HG02870 (cell line): ENCODE data around the gene ACADL.

Source experiments
- ATAC-seq: cut with Tn5 transposase; IDR thresholded peaks from one replicate; pipeline ENCODE4 v1.9.1; 2021; ENCODE audit warnings: mild to moderate bottlenecking, moderate library complexity; ENCODE audit not compliant: unreplicated experiment

ACADL gene

DNA sequence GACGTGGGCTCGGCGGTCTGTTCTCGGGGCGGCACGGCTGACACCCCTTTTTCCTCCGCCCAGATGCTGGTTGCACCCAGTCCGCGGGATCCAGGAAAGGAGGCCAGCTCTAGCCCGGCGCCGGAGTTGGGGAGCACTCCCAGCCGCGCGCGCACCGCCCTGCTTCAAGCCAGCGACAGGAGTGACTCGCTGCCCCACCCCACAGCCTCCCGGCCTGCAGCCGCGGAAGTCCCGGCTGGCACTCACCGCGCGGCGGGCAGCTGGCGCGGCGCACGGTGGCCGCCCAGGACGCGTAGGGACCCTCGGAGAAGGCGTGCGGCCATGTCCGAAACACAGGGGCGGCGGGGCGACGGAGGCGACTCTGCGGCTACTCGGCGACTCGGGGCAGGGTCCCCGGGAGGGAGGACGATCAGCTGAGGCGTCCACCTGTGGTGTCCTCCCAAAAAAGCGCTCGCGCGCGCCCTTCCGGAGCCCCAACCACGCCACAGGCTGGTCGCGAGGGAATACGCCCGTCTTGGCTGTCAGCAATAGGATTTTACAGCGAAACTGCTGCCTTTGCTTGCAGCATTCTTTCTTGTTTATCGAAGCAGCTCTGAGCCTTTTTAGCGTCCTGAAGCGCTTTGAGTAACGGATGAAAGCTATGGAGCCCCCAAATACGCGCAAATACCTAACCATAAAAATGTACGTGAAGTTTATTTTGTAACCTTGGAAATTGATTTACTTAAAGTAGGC, at the start of gene ACADL:
ACADL (minus strand) TSS at position 507 of the 732 bp plus-strand sequence; CDS start at position 323, 184 bp downstream.
- ATAC-seq, result no peak

DNA sequence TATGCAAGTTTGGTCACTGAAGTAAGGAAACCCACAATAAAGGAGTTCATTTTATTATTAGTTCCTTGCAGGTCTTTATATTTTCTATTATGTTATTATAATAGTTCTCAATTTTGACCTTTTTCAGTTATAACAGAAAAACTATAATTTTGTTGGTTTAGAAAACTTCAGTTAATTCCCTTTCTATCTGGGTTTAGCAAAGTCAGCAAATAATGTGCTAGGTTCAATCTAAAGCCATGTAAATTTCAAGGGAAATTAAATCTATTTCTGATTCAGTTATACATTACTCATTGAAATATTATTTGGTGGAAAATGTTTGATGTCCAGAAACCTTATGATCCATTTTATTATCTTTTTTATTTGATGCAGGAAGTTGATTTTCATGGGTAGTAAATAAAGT, 46.1 kb upstream of the ACADL start:
- no peak for ATAC-seq

DNA sequence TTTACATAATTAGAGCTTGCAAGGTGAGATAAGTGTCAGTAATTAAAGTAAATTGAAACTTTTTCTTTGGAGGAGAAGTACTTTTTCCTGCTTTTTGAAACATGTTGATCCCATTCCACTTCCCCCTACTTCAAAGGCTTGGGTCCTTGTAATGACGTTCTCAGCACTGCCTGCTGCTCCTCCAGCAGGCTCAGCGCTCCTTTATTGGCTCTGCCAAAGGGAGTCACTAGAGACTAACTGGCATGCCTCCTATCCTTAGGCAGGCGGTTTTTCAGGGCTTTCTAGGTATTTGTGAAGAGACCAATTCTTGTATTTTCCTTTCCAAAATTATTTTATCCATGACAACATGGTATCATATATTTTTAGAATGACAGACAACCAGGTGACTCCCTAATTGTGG, 43.9 kb upstream of the ACADL start:
- ATAC-seq, result no peak

DNA sequence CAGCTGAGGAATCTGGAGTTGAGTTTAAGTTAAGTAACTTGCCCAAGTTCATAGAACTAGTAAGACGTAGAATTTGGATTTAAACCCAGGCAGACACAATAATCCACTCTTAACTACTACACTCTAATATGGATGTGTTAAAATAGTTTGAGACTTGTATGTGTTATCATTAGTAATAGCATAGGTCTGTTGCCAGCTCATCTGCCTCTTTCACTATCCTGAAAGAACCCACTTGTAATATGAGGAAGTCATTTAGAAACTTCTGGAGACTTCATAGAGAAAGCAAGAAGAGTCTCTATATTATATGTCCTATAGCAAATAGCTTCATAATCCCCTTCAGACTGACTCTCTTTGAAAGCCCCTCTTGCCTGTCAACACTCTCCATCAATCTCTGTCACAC, 43.0 kb upstream of the ACADL start:
- ATAC-seq, result no peak

DNA sequence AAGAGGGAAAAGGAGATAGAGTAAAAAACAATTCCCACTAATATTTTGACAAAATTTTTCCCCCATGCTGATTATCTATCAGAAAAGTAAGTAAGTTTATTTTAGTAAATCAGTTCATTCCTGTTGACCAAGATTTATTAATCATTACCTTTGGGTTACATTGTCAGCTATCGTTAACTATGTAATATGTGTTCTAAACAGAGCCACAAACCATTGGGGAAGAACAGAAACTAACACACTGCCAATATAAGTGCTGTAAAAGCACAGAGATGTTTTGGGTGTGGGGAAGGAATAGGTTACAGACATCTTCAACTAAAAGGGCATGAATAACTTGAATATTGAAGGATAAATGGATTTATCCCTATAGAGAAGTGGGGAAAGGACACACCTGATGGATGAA, 42.5 kb upstream of the ACADL start:
- no peak for ATAC-seq

DNA sequence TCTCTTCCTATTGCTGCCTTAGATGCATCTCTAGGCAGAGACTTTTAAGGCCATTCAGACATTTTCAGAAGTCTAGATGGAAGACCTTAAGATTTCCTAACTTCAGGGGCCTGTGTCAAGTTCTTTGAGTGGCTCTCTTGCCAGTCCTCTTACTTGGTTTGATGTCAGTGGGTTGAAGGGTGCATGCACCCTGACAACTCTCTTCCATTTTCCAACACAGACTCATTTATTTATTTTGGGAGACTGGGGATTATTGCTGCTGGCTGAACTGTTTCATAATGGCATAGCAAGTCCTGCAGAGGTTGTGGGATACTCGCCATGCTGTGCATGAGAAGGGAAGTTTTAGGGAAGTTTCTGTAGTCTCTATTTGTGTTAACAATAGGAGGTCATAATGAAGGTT, 39.0 kb upstream of the ACADL start:
- no peak for ATAC-seq

DNA sequence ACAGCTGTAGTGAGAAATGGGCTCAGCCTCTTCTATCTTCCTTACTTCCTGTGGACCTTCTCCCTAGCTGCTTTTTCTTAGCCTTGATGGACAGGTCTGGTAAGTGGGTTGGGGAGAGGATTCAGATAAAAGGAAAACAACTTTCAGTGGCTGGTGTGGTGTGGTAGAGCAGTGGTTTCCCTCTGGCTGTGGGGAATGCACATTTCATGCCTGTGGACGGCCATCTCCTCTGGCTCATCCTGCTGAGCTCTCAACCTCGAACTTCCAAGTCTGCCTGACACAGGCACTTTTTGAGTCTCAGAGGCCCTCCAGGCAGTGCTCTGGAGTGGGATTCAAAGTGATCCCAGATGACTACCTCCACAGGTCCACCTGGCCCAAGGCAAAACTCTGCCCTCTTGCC, 38.6 kb upstream of the ACADL start:
- ATAC-seq, result no peak

DNA sequence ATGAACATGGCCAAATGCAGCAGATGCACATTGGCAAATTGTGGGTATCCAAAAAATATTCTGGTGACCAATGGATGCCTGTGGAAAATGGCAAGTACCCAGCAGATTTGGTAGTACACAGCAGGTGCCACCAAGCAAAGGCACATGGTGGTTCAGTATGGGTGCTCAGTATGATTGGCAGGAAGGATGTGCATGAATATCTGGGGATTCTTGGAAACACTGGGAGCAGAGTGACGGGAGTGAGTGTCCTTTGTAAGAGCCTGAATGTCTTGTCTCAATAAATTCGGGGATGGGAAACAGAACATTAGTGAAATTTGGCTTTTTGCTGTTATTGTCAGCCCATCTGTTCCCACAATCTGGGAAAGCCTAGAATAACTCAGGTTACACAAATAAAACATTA, 36.8 kb upstream of the ACADL start:
- no peak for ATAC-seq

DNA sequence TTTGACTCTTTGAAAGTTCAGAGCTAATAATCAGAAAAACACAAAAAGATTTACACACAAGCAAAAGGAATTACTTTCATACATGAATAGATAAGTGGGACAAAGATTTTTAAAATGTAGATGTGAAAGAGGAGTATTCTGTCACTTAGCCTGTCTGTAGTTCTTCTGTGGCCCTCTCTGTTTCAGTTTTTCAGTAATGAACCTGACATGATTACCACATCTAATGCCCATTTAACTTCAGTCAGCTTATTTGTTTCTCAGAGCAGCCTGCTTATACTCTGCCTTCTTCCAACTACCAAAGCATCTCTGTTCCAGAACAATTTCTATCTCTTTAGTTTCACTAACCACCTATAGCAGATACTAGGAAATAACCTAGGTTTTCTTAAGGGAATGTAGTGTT, 34.4 kb upstream of the ACADL start:
- ATAC-seq, result no peak

DNA sequence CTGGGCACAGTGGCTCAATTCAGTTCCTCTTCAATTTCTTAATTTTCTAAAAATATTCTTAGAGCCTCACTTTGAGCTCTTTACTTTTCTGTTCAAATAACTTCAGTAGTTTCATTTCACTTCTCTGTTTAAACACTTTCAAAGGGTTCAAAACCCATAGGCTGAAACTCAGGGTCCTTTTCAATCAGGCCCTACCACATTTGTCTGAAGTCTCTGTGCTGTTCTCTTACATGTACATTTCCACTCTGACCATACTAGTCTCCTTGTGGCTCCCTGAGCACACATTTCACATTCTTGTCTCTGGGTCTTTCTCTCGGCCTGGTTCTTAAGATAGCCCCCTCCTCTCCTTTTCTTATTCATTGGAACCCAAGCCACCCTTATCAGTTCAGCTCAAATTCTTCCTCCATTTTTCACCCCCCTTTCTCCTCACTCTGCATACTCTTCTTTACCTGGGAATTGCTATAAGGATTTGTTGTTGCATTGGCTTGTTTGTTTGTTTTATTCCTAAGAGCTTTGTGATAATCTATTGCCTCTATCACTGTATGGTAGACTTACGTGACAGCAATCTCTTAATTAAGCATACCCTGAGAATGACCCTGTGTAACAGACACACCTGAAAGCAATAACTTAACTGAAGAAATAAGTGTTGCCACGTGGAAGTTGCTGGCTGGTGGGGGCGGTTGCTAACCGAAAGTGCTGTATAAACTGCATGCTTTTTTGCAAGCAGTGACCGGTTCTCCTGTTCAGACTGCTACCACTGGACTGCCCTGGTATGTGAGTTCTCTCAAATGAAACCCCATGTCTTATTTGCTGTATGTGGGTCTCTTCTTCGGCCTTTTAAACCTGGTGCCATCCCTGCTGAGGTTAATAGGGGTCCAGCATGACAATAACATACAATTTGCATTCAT, 27.7 kb upstream of the ACADL start:
- ATAC-seq, result peak; percentile 49

DNA sequence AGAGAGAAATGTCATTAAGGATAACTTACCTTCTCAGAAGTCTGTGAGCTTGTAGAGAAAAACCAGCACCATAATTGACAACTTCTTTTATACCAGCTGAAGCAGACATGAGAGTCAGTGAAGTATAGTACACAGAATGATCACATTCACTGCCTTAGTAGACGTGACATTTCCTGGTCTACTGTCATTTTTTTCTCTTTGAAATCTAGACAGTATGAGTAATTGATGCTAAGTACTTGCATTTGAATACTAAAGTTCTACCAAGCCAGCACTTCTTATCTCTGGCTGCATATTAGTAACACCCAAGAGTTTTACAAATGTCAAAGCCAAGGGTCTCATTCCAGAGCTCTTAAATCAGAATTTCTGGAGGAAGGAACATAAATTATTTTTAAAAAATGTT, 25.4 kb upstream of the ACADL start:
- no peak for ATAC-seq

DNA sequence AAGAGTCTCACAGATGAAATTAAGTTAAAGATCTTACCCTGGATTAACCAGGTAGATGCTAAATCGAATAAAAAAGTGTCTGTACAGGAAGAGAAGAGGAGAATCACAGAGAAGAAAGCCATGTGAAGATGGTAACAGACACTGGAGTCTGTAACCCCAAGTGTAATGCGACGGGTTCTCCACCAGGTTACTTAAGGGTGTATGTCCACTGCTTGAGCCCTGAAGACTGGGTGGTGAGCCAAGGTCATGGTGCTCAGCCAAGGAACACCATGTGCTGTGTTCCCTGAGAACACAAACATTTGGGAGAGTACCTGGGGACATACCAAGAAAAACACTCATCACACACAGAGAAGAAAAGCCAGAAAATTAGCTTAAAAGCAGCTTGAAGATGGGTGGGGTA, 8.2 kb upstream of the ACADL start:
- no peak for ATAC-seq

DNA sequence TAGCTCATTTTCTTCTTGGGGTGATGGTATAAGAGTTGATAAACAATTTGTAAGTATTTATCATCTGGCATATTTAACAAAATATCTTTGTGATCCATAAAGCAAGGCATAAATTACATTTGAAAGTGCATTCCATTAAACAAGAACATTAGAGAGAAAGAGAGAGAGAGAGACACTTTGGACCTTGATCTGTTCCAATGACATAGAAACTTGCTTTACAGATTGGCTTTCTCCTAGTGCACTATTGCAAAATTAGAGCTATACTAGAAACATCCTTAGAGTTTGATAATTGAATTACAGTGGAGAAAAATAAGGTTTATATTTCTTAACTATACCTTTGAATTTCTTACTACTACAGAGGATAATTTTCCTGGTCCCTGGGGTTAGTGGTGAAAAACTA, 5.7 kb upstream of the ACADL start:
- no peak for ATAC-seq

DNA sequence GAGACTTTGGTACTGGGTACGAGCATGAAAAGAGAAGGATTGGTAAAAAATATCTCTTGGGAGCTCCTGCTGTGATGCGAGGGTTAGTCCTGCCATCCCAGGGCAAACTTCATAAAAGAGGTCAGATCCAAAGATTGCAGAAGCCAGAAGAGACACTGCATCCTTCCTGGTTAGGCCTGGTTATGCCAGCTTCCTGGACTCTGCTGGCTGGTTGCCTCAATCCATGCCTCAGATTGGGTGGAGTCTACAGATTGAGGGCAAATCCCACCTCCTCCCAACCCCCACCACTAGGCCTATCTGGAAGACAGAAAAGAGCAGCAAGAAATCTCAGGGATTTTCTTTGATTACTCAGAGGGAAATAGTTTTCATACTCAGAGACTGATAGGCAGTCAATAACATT, 5.3 kb upstream of the ACADL start:
- no peak for ATAC-seq

DNA sequence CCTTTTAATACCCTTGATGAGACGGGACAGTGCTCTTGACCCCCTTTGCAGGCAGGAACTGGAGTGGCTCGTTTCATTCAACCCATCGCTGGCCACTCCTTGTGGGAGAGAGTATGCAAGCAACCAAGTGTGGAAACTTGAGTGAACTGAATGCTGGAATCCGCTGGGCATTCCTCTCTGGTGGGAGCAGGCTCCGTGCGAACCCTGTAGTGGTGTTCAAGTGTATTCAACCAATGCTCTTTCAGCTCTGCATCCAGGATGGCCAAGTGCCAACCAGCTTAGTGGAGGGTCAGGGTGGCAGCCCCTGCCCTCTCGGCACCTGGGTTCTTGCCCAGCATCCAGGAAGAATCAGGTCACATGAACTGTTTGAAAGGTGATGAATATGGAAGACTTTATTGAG, 3.3 kb upstream of the ACADL start:
- no peak for ATAC-seq

DNA sequence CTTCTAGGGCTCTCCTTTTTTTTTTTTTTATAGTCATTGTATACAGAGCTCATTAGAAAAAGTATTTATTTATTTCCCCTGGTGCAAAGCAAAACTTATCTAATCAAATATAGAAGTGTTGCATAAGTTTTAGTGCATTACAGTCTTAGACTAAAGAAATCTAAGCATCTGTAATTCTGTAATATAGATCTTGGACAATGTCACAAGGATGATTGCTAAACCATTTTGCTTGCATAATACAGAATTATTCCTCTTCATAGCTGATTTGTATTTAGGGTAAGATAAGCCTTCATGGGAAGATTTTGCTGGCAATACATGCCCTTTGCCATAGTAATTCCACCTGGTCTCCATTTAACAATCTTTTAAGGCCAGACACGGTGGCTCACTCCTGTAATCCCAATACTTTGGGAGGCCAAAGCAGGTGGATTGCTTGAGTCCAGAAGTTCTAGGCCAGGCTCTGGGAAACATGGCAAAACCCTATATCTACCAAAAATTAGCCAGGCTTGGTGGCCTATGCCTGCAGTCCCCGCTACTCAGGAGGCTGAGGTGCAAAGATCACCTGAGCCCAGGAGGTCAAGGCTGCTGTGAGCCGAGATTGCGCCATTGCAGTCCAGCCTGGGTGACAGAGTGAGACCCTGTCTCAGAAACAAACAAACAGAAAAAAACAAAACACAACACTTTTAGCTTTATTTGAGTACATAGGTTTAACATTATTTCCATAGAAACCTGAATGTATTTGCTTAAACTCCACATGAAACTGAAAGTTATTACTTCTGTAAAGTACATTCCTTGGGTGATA, 2.2 kb upstream of the ACADL start:
- ATAC-seq, result no peak

DNA sequence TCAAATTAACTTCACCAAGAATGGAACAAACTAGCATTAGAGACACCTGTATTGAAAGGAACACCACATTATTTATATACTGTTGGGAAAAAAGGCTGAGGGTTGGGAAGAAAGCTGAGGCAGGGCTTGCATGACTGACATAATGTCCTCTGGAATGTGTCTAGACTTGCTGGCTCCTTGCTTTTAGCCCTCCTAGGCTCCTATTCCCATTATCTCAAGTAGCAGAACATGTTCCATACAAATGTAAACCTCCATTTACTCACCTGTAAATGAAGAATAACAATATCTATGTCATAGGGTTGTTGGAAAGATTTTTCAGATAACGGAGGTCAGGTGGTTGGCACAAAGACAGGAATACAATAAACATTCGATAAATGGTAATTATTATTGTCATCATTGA, 976 bp upstream of the ACADL start:
- ATAC-seq, result no peak

DNA sequence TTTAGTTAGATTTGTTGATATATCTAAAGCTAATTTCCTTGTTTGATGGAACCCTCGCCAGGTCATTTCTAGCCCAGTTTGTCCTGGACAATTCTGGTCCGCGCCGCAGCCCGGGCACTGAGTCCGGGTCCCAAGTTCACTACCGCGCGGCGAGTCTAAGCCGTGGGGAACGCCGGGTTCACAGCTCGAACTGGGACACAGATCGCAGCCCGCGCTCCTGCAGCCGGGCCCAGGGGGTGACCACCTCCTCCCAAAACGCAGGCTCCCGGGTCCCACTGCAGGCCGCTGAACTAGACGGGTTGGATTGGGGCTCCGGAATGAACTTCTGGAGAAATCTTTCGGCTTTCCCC, 681 bp downstream of the ACADL start:
- ATAC-seq, result no peak

DNA sequence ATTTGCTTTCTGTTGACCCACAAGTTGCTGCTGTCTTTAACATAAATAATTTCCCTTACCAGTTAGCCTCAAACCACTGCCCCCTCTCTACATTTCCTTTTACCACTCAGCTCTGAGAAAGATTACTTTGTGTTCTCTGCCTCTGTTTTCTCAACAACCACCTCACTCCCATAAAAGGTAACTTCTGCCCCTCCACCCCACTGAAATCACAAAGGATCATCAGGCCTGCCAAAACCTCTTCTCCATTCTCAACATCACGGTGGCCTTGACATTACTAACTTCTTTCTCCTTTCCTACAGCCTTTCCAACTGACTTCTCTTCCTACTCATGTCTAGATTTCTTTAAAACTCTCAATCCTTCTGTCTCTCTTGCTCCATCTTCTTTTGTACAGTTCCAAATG, 10.1 kb downstream of the ACADL start:
- ATAC-seq, result no peak

DNA sequence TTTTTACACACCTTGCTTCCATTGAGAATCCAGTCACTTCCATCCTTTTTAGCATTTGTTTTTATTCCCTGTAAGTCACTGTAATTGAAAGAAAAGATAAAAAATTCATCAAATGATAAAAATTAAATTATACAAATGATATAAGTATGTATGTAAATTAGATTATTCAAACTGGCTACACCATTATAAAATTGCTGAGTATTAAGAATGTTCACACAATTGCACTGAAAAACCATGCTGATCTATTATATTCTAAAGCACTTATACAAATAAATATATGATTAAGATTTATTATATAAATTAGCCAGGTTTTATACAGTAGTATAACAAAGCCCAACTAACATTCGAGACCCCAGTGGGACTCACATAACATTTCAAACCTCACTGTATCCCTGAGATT, 15.1 kb downstream of the ACADL start:
- ATAC-seq, result no peak

DNA sequence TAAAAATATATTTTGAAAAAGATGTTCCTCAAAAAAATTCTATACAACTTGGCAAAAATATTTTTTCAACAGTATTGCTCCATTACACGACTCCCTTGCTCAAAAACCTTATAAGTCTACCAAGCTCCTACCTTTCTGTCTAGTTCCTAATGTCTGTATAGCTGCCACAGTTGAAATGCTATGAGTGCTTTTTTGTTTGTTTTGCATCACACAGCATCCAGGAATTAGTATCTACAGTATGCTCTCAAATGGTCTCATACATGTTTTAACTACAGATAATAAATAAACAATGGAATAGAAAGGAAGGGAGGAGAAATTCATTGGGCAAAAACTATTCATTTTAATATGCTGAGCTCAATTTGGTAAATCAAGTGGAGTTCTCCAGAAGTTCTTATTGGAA, 17.3 kb downstream of the ACADL start:
- ATAC-seq, result no peak

DNA sequence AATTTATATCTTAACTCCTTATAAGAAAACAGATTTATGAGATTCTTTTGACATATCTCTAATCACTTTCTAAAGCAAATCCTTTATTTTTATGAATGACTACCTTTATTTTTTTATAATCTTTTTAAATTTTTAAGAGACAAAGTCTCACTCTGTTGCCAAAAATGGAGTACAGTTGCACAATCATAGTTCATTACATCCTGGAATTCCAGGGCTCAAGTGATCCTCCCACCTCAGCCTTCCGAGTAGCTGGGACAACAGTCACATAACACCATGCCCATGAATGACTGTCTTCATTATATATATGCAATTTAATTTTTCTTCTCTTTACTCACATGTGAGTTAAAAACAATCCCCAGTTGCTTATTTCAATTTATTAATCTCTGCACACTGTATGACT, 21.7 kb downstream of the ACADL start:
- ATAC-seq, result no peak
